ENCODE measurements around the gene INSYN2A.

Gene INSYN2A

DNA sequence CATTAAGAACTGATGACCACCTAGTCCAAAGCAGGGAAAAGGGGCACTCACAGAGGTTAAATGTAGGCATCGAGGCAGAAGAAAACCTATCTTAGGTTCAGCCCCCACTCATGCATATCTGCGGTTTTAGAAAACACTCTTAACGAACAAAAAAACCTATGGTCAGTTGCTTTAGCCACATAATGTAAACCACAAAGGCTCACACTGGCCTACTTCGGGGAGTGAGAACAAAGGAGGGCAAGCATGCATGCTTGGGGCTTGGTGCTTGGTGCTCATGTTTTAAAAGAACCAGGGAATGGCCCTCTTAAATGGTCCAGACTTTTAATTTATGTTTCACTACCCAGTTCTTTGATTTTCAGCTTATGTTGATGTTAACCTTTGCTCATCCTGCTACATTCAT, 14.2 kb downstream of the INSYN2A start:
- H3K36me3 ChIP-seq = no peaks in the 10 kb centered on the region
- H3K27ac ChIP-seq = no peak overlapping the region
- TF ChIP-seq Cebpa-rat (IDR thresholded peaks at IDR 0.05) = no peak
- no peaks in the 10 kb centered on the region for H3K4me1 ChIP-seq
- no peaks in the 10 kb centered on the region for H3K9me3 ChIP-seq
- H3K27me3 ChIP-seq = no peaks in the 10 kb centered on the region
- no peak overlapping the region for H3K4me3 ChIP-seq
- no peak overlapping the region for H3K9ac ChIP-seq
- no peak overlapping the region for H3K4me2 ChIP-seq
- no peaks in the 10 kb centered on the region for H4K20me1 ChIP-seq

DNA sequence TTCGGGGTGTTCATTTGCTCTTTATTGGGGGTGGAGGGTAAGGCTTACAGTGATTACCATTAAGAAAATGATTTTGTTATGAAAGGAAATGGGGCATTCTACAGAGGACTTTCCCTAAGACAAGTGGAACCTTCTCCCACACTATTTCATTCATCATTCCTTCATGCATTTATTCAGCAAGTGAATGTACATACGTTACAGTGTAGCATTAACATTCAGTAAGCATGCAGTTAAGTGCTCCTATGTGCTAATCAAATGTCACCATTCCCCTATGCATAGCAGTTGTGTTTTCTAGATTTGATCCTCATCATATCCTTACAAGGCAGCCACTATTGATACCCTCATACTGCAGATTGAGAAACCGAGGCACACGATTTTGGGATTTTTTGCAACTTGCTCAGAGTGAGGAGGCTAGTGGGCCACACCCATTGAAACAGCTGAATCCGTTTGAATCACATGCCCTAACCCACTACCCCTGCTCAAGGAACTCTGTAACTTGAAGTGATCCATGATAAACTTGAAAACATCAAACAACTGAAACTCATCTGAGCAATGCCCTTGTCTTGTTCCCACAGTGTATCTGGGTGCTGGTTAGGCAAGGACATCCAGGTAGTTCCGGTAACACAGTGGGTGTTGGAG, 16.7 kb downstream of the INSYN2A start:
- H3K27ac ChIP-seq = no peak overlapping the region
- no peaks in the 10 kb centered on the region for H3K4me1 ChIP-seq

DNA sequence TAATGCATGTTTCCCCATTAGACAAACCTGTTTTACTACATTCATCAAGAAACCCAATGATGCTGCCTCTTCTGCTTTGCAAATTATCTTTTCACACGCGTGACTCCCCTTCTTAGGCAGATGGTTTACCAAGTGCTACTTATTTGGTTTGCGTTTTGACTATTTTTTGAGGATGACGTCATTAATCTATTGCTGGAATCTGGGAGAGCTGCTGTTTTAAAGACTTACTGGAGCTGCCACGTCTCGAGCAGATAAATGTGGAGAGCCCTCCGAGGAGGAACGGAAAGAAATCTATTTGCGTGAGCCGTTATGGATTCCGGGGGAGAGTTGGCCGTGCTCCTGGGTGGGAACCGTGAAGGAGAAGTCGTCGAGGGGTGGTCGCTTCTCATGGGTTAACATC, 19.7 kb downstream of the INSYN2A start:
- TF ChIP-seq Cebpa-rat (IDR thresholded peaks at IDR 0.05) = no peak
- Histone ChIP-seq H3K4me2 (no peak overlapping the region), H3K27me3 (no peaks in the 10 kb centered on the region), H3K4me3 (no peak overlapping the region), H3K36me3 (no peaks in the 10 kb centered on the region), H3K27ac (no peak overlapping the region), H4K20me1 (no peaks in the 10 kb centered on the region), H3K9me3 (no peaks in the 10 kb centered on the region), H3K4me1 (no peaks in the 10 kb centered on the region), H3K9ac (no peak overlapping the region)

More for the DNA sequence above, 16.7 kb downstream of the INSYN2A start:
- Histone ChIP-seq H3K4me2 (no peak overlapping the region), H3K36me3 (no peaks in the 10 kb centered on the region), H3K4me3 (no peak overlapping the region), H4K20me1 (no peaks in the 10 kb centered on the region), H3K9ac (no peak overlapping the region), H3K9me3 (no peaks in the 10 kb centered on the region), H3K27me3 (no peaks in the 10 kb centered on the region)
- no peak for TF ChIP-seq Cebpa-rat (IDR thresholded peaks at IDR 0.05)

DNA sequence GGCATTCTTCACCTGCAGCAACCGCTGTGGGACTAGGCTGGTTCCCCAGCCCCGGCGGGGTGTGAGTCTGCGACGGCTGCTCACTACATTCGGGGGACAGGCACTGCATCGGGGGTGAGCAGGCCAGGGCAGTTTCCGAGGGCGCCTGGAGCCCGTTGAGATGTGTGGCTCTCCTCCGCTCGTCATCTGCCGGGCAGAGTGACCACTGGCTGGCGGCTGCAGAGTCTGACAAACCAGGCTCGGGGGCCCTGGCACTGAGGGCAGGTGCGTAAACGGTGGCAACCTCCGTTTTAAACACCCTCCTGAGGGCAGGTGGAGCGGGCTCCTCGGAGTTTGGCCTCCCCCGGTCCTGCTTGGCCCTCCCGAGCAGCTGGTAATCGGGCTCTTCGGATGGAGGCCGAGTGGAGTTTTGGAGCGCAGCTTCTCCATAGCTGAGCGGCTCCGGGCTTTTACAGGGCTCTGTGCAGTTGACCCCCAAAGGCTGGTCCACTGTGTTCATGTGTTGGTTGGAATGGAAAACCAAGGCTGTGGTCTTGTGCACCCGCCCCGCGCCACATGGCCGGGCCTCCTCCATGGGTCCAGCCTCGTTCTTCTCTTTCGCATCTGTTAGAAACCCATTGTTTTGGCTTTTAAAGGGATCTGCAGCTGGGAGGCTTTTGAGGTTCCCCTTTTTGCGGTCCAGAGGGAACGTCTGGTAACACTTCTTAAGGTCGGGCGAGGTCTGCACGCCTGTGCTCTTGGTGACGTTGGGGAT, 20.9 kb downstream of the INSYN2A start:
- no peaks in the 10 kb centered on the region for H4K20me1 ChIP-seq
- H3K4me1 ChIP-seq = no peaks in the 10 kb centered on the region
- no peaks in the 10 kb centered on the region for H3K36me3 ChIP-seq
- TF ChIP-seq Cebpa-rat (IDR thresholded peaks at IDR 0.05) = no peak
- no peaks in the 10 kb centered on the region for H3K27me3 ChIP-seq
- H3K9me3 ChIP-seq = no peaks in the 10 kb centered on the region
- no peak overlapping the region for H3K4me2 ChIP-seq
- no peak overlapping the region for H3K27ac ChIP-seq
- no peak overlapping the region for H3K9ac ChIP-seq
- no peak overlapping the region for H3K4me3 ChIP-seq

DNA sequence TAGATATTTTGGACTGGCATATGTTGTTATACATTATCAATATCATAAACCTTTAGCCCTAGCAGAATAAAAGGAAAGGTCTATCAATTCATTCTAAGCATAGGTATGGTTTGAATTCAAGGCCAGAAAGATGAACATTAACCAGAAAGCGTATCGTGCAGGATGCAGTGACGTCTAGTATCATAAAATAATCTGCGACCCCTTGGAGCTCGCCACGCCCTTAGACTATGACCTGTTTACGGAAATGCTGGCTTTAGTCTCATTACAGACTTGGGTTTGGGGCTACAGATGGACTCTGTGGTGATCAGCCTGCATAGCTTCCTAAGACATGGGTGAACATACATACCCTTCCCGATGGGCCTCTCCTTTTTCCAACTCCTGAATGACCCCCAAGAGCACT, 21.5 kb downstream of the INSYN2A start:
- Histone ChIP-seq H3K4me3 (no peak overlapping the region), H3K36me3 (no peaks in the 10 kb centered on the region)
- TF ChIP-seq Cebpa-rat (IDR thresholded peaks at IDR 0.05) = no peak

DNA sequence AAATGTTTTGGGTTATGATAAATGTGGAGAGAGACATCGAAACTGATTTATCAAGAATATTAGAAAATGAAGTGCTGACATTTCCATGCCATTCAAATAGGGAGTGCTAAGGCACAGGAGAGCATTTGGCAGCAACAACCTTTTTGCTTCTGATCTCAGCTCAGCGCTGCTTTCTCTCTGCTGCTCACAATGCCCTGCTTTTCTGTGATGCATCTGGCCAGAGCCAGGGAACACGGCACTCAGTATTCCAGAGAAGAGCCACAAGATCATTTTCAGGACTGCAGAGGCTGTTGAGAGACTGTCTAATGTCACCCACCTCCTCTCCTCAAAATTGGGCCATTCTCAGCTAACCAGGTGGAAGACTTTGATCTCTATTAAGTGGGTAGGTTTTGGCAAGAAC, 28.1 kb downstream of the INSYN2A start:
- no peaks in the 10 kb centered on the region for H3K27me3 ChIP-seq
- no peak overlapping the region for H3K4me3 ChIP-seq
- H3K36me3 ChIP-seq = no peaks in the 10 kb centered on the region
- no peak for TF ChIP-seq Cebpa-rat (IDR thresholded peaks at IDR 0.05)
- no peak overlapping the region for H3K27ac ChIP-seq
- no peaks in the 10 kb centered on the region for H3K4me1 ChIP-seq
- H4K20me1 ChIP-seq = no peaks in the 10 kb centered on the region
- no peaks in the 10 kb centered on the region for H3K9me3 ChIP-seq
- no peak overlapping the region for H3K9ac ChIP-seq
- no peak overlapping the region for H3K4me2 ChIP-seq

More for the DNA sequence above, 21.5 kb downstream of the INSYN2A start:
- H3K4me2 ChIP-seq = no peak overlapping the region
- no peaks in the 10 kb centered on the region for H3K27me3 ChIP-seq
- no peaks in the 10 kb centered on the region for H4K20me1 ChIP-seq
- no peaks in the 10 kb centered on the region for H3K4me1 ChIP-seq
- H3K27ac ChIP-seq = no peak overlapping the region
- no peaks in the 10 kb centered on the region for H3K9me3 ChIP-seq
- H3K9ac ChIP-seq = no peak overlapping the region

DNA sequence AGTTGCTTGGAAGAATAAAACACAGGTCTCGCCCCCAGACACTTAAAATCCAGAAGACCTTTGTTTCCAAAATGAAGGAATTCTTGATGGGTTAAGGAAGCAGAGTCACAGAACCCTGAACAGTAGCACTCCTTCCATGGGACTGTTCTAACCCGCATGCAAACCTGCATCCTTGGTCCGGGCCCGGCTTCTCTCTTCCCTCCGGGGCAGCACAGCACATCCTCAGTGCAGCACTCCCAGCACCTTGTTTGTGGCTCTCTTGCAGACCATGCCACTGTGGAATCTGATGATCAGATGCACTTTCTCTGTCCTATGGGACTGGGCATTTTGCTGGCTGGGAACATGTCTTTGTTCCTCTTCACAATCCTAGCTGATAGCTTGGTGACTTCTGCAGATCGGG, 33.5 kb downstream of the INSYN2A start:
- H3K36me3 ChIP-seq = no peaks in the 10 kb centered on the region
- no peak overlapping the region for H3K4me3 ChIP-seq
- no peak overlapping the region for H3K4me2 ChIP-seq
- peaks cover 2% of the 10 kb centered on the region; the same call in 1 of the 2 replicates for H3K4me1 ChIP-seq
- no peak for TF ChIP-seq Cebpa-rat (IDR thresholded peaks at IDR 0.05)
- no peaks in the 10 kb centered on the region for H3K9me3 ChIP-seq
- H3K27ac ChIP-seq = no peak overlapping the region
- H4K20me1 ChIP-seq = no peaks in the 10 kb centered on the region
- H3K9ac ChIP-seq = no peak overlapping the region
- H3K27me3 ChIP-seq = no peaks in the 10 kb centered on the region

DNA sequence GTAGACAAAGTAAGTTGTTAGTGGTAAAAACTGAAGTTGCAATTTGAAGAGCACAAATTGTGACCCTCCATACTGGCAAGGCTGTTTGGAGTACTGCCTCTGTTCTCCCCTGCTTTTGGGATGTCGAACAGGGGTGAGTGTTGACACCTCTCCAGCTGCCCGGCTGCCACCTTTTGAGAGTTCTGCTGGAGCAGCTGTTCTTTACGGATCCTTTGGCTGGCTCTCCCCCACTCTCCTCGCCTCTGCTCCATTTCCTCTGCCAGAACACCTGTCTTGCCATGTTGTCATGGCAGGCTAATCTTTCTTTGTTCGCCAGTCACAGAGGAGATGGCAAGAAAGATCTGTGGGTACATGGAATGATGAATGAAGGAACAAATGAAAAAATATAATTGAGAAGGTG, 34.9 kb downstream of the INSYN2A start:
- H3K27me3 ChIP-seq = no peaks in the 10 kb centered on the region
- no peaks in the 10 kb centered on the region for H3K9me3 ChIP-seq
- H3K4me1 ChIP-seq = peaks cover 10% of the 10 kb centered on the region
- no peaks in the 10 kb centered on the region for H4K20me1 ChIP-seq
- no peak overlapping the region for H3K9ac ChIP-seq
- no peak overlapping the region for H3K27ac ChIP-seq
- H3K4me2 ChIP-seq = no peak overlapping the region
- no peak for TF ChIP-seq Cebpa-rat (IDR thresholded peaks at IDR 0.05)
- H3K4me3 ChIP-seq = no peak overlapping the region
- no peaks in the 10 kb centered on the region for H3K36me3 ChIP-seq

DNA sequence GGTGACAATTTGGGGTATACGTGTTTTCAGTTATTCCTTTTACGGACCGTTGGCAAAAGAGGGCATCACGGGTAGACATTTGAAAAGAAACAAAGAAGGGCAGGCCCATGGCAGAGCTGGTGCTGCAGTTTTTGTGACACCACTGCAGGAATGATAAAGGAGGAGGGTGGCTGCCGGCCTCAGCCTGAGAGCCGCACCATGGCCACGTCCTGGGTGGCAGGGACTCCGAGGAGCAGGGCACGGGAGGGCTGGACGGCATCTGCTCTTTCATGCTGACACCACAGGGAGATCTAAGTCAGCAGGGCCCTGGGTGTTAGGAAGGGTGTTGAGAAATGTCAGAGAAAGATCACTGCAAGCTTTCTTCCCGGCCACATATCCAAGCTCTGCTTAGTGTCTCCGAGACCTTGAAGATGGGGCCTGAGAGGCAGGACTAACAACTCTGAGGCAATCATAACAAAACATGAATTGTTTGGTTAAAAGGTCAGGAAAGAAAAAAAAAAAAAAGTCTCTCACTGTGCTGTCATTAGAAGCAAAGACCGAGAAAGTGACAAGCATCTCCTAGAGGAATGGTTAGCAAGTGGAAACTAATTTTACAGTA, 36.6 kb downstream of the INSYN2A start:
- no peak overlapping the region for H3K27ac ChIP-seq
- no peaks in the 10 kb centered on the region for H3K36me3 ChIP-seq
- no peak overlapping the region for H3K9ac ChIP-seq
- H3K9me3 ChIP-seq = no peaks in the 10 kb centered on the region
- H4K20me1 ChIP-seq = no peaks in the 10 kb centered on the region
- H3K4me3 ChIP-seq = no peak overlapping the region
- H3K4me1 ChIP-seq = peaks cover 15% of the 10 kb centered on the region
- H3K27me3 ChIP-seq = no peaks in the 10 kb centered on the region
- H3K4me2 ChIP-seq = no peak overlapping the region
- no peak for TF ChIP-seq Cebpa-rat (IDR thresholded peaks at IDR 0.05)

DNA sequence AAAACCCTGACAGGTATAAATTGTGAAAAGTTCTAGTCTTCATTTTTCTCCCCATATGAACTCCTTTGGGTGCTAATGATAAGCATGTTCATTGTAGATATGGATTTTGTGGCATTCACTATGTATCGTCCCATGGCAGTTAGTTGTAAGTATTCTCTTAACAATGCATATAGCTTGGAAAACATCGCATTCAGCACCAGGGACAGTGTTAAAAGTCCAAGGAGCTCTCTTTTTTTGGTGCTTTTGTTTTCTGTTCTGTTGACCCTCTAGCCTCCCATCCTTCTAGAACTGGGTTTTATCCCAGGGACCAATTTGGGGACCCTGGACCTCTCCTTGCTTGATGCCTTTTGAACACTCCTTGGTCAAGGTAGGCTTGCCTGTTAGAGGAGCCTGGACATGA, 37.7 kb downstream of the INSYN2A start:
- Histone ChIP-seq H3K4me1 (peaks cover 15% of the 10 kb centered on the region), H3K36me3 (no peaks in the 10 kb centered on the region), H3K9me3 (no peaks in the 10 kb centered on the region), H3K4me3 (no peak overlapping the region), H3K4me2 (no peak overlapping the region), H3K27ac (no peak overlapping the region), H4K20me1 (no peaks in the 10 kb centered on the region), H3K27me3 (no peaks in the 10 kb centered on the region), H3K9ac (no peak overlapping the region)
- TF ChIP-seq Cebpa-rat (IDR thresholded peaks at IDR 0.05) = no peak
